Measurements from ENCODE around the gene COL9A3.

GRCh38 chr20:62817975-62818591 is 1.2 kb downstream of the COL9A3 start:
- TF ChIP-seq POLR2AphosphoS5 (IDR thresholded peaks at IDR 0.05; ENCODE audit: low read depth, low read length) (no peak), POLR2A (IDR thresholded peaks at IDR 0.05; ENCODE audit: low read depth, low read length) (no peak), TAF1 (IDR thresholded peaks at IDR 0.05; ENCODE audit: low read depth, low read length) (no peak)

Measured in GM12891 (cell line).